ENCODE measurements around the gene PTPRK.

Gene PTPRK

DNA sequence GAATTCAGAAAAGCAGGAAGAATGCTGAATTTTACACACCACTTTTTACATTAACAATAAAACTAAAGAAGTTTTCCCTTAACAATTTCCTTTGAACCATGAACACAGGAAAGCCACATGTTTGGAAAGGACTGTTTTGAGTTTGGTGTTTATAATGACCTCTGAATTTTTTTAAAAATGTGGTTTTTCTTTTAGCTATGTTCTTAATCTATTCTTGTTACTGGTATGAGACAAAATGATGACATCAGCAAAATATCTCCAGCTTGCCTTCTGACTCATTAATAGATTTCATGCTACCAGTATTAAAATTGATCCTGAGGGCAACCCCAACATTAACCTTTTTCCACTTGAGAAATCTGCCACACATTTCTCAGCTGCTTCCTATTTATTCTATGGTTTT is 402.0 kb downstream of the PTPRK start:
- peak; percentile 81 for DNase-seq

- no peak for DNase-seq
These were observed 402.5 kb downstream of the PTPRK start for GRCh38 chr6:128117916-128118315.

DNA sequence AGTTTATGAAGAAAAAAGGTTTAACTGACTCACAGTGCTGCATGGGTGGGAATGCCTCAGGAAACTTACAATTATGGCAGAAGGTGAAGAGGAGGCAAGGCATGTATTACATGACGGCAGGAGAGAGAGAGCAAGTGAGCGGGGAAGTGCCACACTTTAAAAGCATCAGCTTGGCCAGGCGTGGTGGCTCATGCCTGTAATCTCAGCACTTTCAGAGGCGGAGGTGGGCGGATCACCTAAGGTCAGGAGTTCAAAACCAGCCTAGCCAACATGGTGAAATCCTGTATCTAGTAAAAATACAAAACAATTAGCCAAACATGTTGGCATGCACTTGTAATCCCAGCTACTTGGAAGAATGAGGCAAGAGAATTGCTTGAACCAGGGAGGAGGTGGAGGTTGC is 406.2 kb downstream of the PTPRK start:
- DNase-seq = no peak

DNA sequence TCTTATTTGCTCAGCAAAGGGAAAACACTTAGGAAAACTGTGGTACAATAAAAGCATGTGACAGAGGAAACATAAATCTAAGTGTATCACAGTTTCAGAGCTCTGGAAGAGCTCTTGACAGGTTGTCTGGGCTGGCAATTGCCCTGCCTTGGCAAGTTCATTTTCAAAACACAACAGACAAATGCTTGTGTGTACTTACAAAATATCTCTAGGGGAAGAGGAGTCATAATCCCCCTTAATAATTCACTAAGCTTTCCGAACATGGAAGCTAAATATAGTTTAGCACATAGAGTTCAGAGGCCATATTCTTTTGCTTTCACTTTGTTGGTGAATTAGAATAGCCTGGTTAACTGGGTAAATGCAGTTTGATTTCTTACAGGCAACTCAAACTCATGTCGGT is 407.9 kb downstream of the PTPRK start:
- DNase-seq = no peak

DNA sequence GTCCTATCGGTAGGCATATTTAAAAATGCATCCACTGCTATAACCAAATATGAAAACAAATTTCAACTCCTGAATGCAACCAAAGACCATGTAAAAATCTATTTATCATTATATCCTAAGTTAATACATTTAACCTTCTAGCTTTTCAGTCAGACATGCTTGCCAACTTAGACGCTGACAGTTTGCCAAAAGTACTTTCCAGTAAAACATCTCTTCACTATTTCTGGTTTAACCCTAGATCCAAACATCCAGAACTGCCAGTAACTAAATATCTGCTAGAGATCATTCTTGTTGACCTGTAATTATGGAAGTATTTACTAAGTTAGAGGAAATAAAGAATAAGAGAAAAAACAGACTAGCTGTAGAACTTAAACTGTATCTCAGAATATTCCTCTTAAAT is 409.3 kb downstream of the PTPRK start:
- DNase-seq = peak; percentile 11

- DNase-seq = no peak
These were observed 412.7 kb downstream of the PTPRK start for GRCh38 chr6:128107682-128108081.

GRCh38 chr6:128099571-128100197 is 420.7 kb downstream of the PTPRK start:
- DNase-seq = no peak

GRCh38 chr6:128098000-128098581 is 422.3 kb downstream of the PTPRK start:
- peak; percentile 19 for DNase-seq

DNA sequence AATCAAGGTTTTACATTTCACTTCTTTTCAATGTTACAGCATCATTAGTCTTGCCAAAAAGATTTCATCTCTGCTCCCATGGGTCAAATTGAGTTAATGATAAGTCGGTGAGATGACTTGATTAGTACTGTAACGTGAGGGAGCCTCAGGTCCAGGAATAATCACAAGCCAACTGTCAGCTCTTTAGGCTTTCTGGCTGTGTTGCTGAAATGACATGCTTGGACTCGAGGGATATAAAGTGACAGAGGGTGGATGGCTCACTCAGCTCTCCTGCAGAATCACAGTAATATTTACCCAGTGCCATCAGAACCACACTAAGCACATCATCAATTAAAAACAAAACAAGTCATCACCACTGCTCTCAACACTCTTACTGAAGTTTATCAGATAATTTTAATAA is 423.4 kb downstream of the PTPRK start:
- DNase-seq = no peak

DNA sequence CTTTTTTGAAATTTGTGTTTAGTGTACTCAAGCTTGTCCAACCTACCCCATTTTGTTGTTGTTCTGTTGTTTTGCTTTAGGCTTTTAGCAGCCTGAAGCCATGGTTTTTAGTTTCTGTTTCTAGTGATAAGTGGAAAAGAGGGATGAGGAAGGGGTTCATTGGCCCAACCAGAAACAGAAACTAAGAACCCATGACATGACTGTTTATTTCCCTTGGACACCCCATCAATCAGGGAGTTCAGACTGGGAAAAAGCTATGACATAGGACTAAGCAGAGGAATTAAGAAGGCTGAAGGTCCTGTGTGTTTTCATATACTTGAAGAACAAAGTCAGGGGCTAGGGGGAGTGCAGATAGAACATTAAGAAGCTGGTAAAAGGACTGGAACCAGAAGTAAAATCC is 425.0 kb downstream of the PTPRK start:
- no peak for DNase-seq

DNA sequence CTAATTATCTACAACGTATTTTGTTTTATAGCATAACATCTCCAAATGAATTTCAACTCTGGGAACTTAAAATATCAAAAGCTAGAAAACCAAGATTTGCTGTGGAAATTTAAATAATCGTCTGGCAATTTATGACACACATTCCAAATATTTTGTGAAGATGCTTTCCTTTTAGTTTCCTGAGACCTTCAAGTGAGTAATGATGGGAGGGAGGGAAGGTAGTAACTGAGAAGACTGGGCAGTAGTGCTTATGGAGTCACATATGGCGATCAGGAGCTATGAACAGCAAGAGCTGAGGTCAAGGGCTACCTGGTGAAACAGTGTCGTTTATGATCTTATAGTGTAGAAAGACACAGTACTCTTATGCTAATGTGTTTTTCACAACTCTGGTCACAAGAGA is 441.4 kb downstream of the PTPRK start:
- DNase-seq = peak; percentile 44

DNA sequence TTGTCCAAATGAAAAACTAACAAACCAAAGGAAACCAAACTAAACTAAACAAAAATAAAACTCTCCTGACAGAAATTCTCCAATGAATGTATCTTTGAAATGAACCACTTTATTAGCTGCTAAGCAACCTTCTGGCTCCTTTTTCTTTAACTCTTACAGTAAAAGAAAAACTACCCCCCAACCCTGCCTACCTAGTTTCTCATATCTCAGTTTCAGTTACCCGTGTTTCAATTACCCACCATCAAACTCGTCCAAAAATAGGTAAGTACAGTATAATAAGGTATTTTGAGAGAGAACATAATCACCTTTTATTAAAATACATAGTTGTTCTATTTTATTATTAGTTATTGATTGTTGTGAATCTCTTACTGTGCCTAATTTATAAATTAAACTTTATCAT is 442.1 kb downstream of the PTPRK start:
- DNase-seq = no peak

DNA sequence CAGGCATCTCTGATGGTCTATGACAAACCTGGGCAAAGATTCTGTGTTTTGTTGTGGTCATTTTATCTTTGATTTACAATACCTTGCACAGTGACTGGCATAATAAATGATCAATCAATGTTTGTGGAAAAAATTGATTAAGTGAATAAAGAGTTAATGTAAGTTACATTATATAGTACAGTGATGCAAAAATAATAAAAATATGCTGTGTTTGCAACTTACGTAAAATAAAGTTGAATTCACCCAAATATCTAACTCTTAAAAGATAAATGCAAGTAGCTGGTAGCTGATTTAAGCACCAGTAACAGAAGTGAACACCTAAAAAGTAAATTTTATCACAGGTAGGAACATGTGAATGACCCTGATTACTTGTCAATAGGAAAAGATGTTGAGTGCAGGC is 443.6 kb downstream of the PTPRK start:
- no peak for DNase-seq

DNA sequence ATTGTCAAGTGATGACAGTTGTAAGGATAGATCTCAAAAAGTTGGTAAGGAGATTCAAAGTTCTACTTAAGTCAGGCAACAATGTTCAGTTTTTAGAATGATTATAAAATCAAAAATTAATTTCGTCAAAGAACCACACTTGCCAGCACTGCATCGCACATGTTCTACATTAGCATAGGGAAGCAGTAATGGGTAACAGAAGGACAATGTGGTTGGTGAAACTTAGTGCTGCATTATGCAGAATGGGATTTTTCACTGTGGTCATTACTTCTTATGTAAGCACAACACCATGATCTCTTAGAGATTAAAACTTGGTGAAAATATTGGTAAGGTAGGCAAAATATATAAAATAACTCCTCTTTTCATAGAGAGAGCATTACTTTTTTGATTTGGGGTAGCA is 445.8 kb downstream of the PTPRK start:
- DNase-seq = no peak

DNA sequence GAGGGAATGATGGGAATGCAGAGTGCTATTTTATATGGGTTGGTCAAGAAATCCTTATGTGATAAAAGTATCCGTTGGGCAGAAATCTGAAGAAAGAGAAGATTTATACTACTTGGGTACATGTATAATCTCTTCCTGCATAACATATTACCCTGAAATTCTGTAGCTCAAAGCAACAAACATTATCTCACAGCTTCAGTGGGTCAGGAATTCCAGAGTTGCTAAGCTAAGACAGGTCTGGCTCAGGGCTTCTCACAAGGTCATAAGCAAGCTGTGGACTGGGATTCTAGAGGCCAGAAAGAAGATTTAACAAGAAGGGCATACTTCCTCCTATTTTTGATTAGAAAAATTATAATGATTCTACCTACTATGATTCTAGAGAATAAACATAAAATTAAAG is 447.0 kb downstream of the PTPRK start:
- no peak for DNase-seq

DNA sequence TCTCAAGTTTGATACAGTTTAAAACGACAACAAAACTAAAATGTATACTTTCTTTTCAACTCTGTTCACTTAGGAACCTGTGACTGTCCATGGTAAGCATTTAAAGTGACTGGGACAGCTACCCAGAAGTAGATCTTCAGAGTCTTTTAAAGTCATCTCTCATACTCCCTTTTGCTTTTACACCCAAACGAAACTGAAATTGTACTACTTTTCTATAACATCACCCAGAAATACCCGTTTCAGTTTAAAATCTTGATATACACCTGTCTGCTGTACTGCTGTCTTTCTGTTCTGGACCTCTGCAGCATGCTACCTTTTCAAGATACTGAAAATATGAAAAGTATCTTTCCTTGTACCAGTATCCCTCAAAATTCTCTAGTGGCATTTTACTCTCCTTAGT is 449.2 kb downstream of the PTPRK start:
- no peak for DNase-seq

DNA sequence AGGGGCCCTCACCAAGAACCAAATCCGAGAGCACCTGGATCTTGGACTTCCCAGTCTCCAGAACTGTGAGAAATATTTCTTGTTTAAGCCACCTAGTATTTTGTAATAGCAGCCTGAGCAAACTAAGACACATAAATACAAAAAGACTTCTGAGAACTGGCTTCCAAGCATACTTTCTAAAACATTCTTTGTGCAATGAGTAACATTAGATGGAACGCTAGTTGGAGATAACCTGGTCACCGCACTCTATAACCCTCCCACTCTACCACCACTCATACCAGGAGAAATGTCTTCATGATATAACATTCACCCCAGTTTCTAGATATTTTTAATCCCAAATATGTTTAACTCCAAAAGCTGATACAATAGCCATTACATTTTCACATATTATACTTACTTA is 450.0 kb downstream of the PTPRK start:
- peak; percentile 43 for DNase-seq

DNA sequence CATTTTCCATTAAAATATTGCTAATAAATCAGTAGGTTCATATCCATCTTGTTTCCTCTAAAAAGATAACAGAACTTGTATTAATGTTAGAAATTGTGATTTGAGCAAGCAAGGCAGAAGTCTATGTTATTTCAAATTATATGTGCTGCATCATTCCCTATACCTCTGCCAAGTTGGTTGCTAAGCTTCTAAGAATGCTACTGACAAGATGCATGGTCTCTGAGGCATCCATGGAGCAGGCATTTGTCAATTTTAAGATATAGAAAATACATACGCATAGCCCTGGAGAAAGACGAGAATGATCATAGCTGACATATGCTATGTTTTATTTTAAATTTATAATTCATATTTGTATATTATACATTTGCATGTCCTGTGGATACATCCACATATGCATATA is 451.2 kb downstream of the PTPRK start:
- peak; percentile 85 for DNase-seq

DNA sequence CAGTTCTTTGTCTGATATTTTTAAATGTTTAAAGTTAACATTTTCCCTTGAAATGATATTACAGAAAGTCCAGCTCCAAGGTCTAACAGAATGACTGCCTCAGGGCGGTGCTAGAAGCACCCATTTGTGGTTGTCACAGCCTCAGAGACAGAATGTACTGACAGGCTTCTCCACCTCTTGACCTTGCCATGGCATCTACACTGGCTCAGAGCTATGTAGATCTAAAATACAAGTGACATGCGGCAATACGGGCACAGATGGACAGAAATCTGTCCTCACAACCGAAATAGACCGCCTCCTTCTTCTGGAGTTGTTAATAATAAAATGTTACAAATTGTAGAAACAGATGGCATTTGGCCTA is 452.3 kb downstream of the PTPRK start:
- DNase-seq = no peak

GRCh38 chr6:128067446-128068118 is 452.8 kb downstream of the PTPRK start:
- DNase-seq = no peak

- DNase-seq = no peak
These were observed 455.3 kb downstream of the PTPRK start for GRCh38 chr6:128065072-128065471.

DNA sequence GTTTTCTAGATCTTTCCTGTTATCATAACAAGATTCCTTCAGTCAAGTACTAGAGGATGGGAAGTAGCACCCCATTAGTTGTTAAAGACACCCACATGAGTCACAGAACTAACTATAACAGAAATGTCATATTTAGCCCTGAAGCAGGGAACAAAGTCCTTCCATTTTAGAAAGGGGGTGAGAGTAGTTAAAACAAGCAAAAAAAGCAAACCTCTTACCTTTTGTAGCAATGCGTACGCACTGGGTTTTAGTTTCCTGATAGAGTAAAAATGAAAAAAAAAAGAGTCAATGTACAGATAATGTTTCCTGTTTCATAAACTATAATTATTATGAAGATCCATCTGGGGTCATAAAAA is 455.9 kb downstream of the PTPRK start:
- DNase-seq = no peak

DNA sequence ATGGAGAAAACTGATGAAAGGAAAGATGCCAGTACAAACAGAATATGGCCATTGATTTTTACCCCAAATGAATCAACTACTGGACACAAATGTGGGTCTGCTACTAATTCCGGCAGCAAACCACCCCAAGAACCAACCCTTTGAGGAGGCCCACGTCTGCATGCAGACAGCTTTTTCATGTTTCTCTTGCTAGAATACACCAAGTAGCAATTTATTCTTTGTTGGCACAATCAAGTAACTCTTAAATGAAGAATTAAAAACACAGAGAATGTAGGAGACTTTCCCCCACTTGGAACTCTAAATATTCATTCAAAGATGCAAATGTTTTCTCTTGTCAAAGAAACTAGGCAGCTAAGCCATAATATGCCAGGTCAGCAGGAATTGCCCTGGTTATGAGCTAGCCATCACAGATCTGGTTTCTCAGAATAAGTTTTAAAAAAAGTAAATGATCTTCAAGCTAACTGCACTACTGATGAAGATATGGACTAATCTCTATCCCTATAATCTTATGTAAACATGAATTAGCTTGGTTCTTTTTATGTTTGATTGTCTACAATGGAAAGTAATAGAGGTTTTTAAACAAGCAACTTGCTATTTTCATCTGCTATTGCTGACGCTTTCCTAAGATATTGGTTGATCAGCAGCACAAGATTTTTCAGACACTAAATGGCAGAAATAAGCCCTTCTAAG is 456.4 kb downstream of the PTPRK start:
- DNase-seq = no peak

GRCh38 chr6:128062882-128063603 is 457.4 kb downstream of the PTPRK start:
- DNase-seq = peak; percentile 40

Data from fibroblast of upper back skin (primary cell).